H9 (cell line): ENCODE data around the gene TDP1. TPM values are rescaled to one million over a fixed set of nuclear protein-coding genes. Genes with fewer than 3 reads are reported as not detected.

ENCODE experiments used
- DNase-seq: peaks from one replicate; pipeline ENCODE4 v3.0.0-alpha.2; 2017
- H2AFZ ChIP-seq: one replicate; pipeline ENCODE4 v1.6.1; 2013; ENCODE audit warnings: mild to moderate bottlenecking, low read length, control low read depth, moderate library complexity
- H2AK5ac ChIP-seq: 2 replicates; pipeline ENCODE4 v1.6.1; 2013; ENCODE audit warnings: low read length, control low read depth, mixed read lengths; ENCODE audit not compliant: insufficient read length
- H2BK120ac ChIP-seq: one replicate; pipeline ENCODE4 v1.6.1; 2013; ENCODE audit warnings: low read depth, mild to moderate bottlenecking, low read length, control low read depth, inconsistent platforms; ENCODE audit not compliant: poor library complexity, severe bottlenecking
- H2BK12ac ChIP-seq: 2 replicates; pipeline ENCODE4 v1.6.1; 2013; ENCODE audit warnings: low read length, control low read depth, mixed read lengths, low read depth; ENCODE audit not compliant: insufficient read length
- H2BK15ac ChIP-seq: 2 replicates; pipeline ENCODE4 v1.6.1; 2013; ENCODE audit warnings: low read depth, low read length, control low read depth
- H2BK20ac ChIP-seq: one replicate; pipeline ENCODE4 v1.6.1; 2013; ENCODE audit warnings: low read depth, mild to moderate bottlenecking, low read length, control low read depth, inconsistent platforms; ENCODE audit not compliant: poor library complexity, severe bottlenecking
- H2BK5ac ChIP-seq: 2 replicates; pipeline ENCODE4 v1.6.1; 2013; ENCODE audit warnings: low read length, control low read depth, mixed read lengths; ENCODE audit not compliant: insufficient read length
- H3K14ac ChIP-seq: 2 replicates; pipeline ENCODE4 v1.6.1; 2013; ENCODE audit warnings: low read length, control low read depth; ENCODE audit not compliant: insufficient read depth
- H3K18ac ChIP-seq: 2 replicates; pipeline ENCODE4 v1.6.1; 2013; ENCODE audit warnings: low read depth, mild to moderate bottlenecking, mixed read lengths, low read length, control low read depth; ENCODE audit not compliant: insufficient read length
- H3K23ac ChIP-seq: 2 replicates; pipeline ENCODE4 v1.6.1; 2013; ENCODE audit warnings: low read length, control low read depth, mixed read lengths, low read depth; ENCODE audit not compliant: insufficient read length
- H3K23me2 ChIP-seq: 2 replicates; pipeline ENCODE4 v1.6.1; 2013; ENCODE audit warnings: low read depth, mild to moderate bottlenecking, mixed read lengths, low read length, control low read depth; ENCODE audit not compliant: insufficient read length, poor library complexity, severe bottlenecking
- H3K27ac ChIP-seq: 2 replicates; pipeline ENCODE4 v1.5.1; 2013; ENCODE audit warnings: low read length, control low read depth, mixed read lengths, low read depth; ENCODE audit not compliant: insufficient read length
- H3K27me3 ChIP-seq: 2 replicates; pipeline ENCODE4 v1.6.1; 2013; ENCODE audit warnings: low read length, control low read depth, inconsistent platforms; ENCODE audit not compliant: insufficient read depth
- H3K4ac ChIP-seq: 2 replicates; pipeline ENCODE4 v1.6.1; 2013; ENCODE audit warnings: low read depth, mild to moderate bottlenecking, control low read depth, inconsistent platforms, low read length, moderate library complexity
- H3K4me1 ChIP-seq: 2 replicates; pipeline ENCODE4 v1.6.1; 2013; ENCODE audit warnings: low read length, control low read depth, inconsistent platforms; ENCODE audit not compliant: insufficient read depth
- H3K4me2 ChIP-seq: 2 replicates; pipeline ENCODE4 v1.6.1; 2013; ENCODE audit warnings: low read length, control low read depth, mixed read lengths; ENCODE audit not compliant: insufficient read length, insufficient read depth
- H3K56ac ChIP-seq: 2 replicates; pipeline ENCODE4 v1.6.1; 2013; ENCODE audit warnings: low read depth, mild to moderate bottlenecking, mixed read lengths, low read length, control low read depth; ENCODE audit not compliant: insufficient read length
- H3K79me1 ChIP-seq: 2 replicates; pipeline ENCODE4 v1.6.1; 2013; ENCODE audit warnings: low read depth, mild to moderate bottlenecking, moderate library complexity, low read length, control low read depth, inconsistent platforms; ENCODE audit not compliant: insufficient read depth, poor library complexity, severe bottlenecking
- H3K79me2 ChIP-seq: 2 replicates; pipeline ENCODE4 v1.6.1; 2013; ENCODE audit warnings: low read length, control low read depth, inconsistent platforms; ENCODE audit not compliant: insufficient read depth
- H3K9ac ChIP-seq: 2 replicates; pipeline ENCODE4 v1.6.1; 2013; ENCODE audit warnings: low read length, control low read depth, mixed read lengths; ENCODE audit not compliant: insufficient read length; ENCODE audit errors: extremely low read depth
- H3K9me3 ChIP-seq: one replicate; pipeline ENCODE4 v1.6.1; 2013; ENCODE audit warnings: low read depth, low read length, inconsistent platforms; ENCODE audit not compliant: control insufficient read depth
- H3T11ph ChIP-seq: one replicate; pipeline ENCODE4 v1.6.1; 2013; ENCODE audit warnings: mild to moderate bottlenecking, low read length, control low read depth, inconsistent platforms
- H4K20me1 ChIP-seq: one replicate; pipeline ENCODE4 v1.6.1; 2013; ENCODE audit not compliant: control insufficient read depth, insufficient read length, insufficient read depth
- H4K5ac ChIP-seq: 2 replicates; pipeline ENCODE4 v1.6.1; 2013; ENCODE audit warnings: low read depth, mild to moderate bottlenecking, mixed read lengths, low read length, control low read depth; ENCODE audit not compliant: insufficient read length
- H4K8ac ChIP-seq: replicated peaks from 2 replicates; pipeline ENCODE4 v1.6.1; 2013; ENCODE audit warnings: low read length, control low read depth, mixed read lengths, low read depth; ENCODE audit not compliant: insufficient read length
- H4K91ac ChIP-seq: 2 replicates; pipeline ENCODE4 v1.6.1; 2013; ENCODE audit warnings: low read depth, mild to moderate bottlenecking, moderate library complexity, mixed read lengths, low read length, control low read depth; ENCODE audit not compliant: insufficient read length
- H3K27ac Mint-ChIP-seq, 3 experiments: 2 replicates in 2 of 3; 3 replicates in 1 of 3; pipeline ENCODE4 v1.8.0; 2020 to 2021; ENCODE audit warnings: mixed read lengths in 3 of 3, mild to moderate bottlenecking in 1 of 3, moderate library complexity in 1 of 3
- H3K27me3 Mint-ChIP-seq: 2 replicates; pipeline ENCODE4 v1.8.0; 2021; ENCODE audit warnings: low read depth, mild to moderate bottlenecking, moderate library complexity, mixed read lengths
- H3K36me3 Mint-ChIP-seq, 3 experiments: 2 replicates in 2 of 3; 3 replicates in 1 of 3; pipeline ENCODE4 v1.8.0; 2020 to 2021; ENCODE audit warnings: low read depth in 3 of 3, mixed read lengths in 3 of 3; ENCODE audit not compliant: insufficient read depth in 1 of 3
- H3K4me1 Mint-ChIP-seq, 2 experiments: 2 replicates each; pipeline ENCODE4 v1.8.0; 2020; ENCODE audit warnings: mixed read lengths in 2 of 2
- H3K4me3 Mint-ChIP-seq, 2 experiments: 2 replicates in 1 of 2; 3 replicates in 1 of 2; pipeline ENCODE4 v1.8.0; 2020 to 2021; ENCODE audit warnings: mild to moderate bottlenecking in 2 of 2, mixed read lengths in 2 of 2, moderate library complexity in 1 of 2
- H3K9me3 Mint-ChIP-seq, 2 experiments: 2 replicates in 1 of 2; 3 replicates in 1 of 2; pipeline ENCODE4 v1.8.0; 2020; ENCODE audit warnings: mild to moderate bottlenecking in 2 of 2, mixed read lengths in 2 of 2, moderate library complexity in 1 of 2
- WGBS: extraction: QIAGEN DNeasy Blood & Tissue Kit; methylation state at CpG from one replicate; pipeline ENCODE4 v1.1.7; 2013; ENCODE audit warnings: missing lambda C conversion rate, low lambda C conversion rate, mixed read lengths; ENCODE audit not compliant: insufficient read length; ENCODE audit errors: extremely low coverage; 5-methylcytosine and 5-hydroxymethylcytosine counted together
- total RNA-seq: library from RNA; stranded (reverse); gene quantifications from 2 replicates; pipeline ENCODE4 v1.2.1, GENCODE V29; 2021
- TF ChIP-seq, protein P1 (sequence below): fragments of 200-600 bp; sonication (generic); conservative IDR thresholded peaks from 3 replicates; pipeline ENCODE4 v1.8.0; 2021; ENCODE audit warnings: antibody characterized with exemption, mild to moderate bottlenecking

The TDP1 gene
- total RNA-seq, 1 experiment from 2014 or later, result 53.4 TPM

DNA sequence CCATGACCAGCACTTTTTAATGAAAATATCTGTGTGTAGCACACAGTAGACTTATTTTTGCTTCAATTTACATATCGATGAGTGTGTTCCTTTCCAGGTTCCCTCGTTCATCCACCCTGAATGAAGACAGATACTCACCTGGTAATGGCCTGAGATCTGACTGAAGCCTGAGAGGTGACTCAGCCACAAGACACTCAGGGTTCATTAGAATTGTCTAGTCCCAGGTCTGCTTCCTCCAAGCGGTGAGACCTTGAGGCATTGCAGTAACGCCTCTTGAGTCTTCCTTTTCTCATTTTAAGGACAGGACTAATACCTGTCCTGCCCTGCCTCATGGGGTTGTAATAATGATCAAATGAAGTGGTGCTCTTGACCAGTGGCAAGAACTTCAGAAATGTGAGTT lies 94.5 kb downstream of the TDP1 start:
- Histone ChIP-seq H3K79me2 (no peaks in the 10 kb centered on the region), H4K5ac (no peak overlapping the region), H4K91ac (no peak overlapping the region), H3K18ac (no peak overlapping the region), H2BK5ac (no peak overlapping the region), H4K8ac (no peak overlapping the region), H3K56ac (no peak overlapping the region), H4K20me1 (no peaks in the 10 kb centered on the region), H2BK12ac (no peak overlapping the region), H3T11ph (no peak overlapping the region), H3K4me2 (no peak overlapping the region), H3K14ac (no peak overlapping the region), H2BK15ac (no peak overlapping the region), H3K4ac (no peak overlapping the region), H3K79me1 (no peaks in the 10 kb centered on the region), H3K27me3 (no peaks in the 10 kb centered on the region; the same call in 1 of the 2 replicates), H2BK120ac (no peak overlapping the region), H3K23me2 (no peaks in the 10 kb centered on the region), H3K9me3 (no peaks in the 10 kb centered on the region), H2AFZ (no peak overlapping the region), H2BK20ac (no peak overlapping the region), H3K23ac (no peak overlapping the region), H3K4me1 (no peaks in the 10 kb centered on the region), H2AK5ac (no peak overlapping the region), H3K9ac (no peak overlapping the region), H3K27ac (no peak overlapping the region)
- Mint-ChIP-seq H3K4me3 (no peak overlapping the region), H3K9me3 (no peaks in the 10 kb centered on the region), H3K27me3 (peaks cover 8% of the 10 kb centered on the region), H3K27ac (no peak overlapping the region), H3K4me1 (peaks cover 4 to 5% of the 10 kb centered on the region in 2 experiments; a peak in 3 of 4 replicates), H3K36me3 (no peaks in the 10 kb centered on the region)
- DNase-seq, result no peak
- TF ChIP-seq, protein P1, sequence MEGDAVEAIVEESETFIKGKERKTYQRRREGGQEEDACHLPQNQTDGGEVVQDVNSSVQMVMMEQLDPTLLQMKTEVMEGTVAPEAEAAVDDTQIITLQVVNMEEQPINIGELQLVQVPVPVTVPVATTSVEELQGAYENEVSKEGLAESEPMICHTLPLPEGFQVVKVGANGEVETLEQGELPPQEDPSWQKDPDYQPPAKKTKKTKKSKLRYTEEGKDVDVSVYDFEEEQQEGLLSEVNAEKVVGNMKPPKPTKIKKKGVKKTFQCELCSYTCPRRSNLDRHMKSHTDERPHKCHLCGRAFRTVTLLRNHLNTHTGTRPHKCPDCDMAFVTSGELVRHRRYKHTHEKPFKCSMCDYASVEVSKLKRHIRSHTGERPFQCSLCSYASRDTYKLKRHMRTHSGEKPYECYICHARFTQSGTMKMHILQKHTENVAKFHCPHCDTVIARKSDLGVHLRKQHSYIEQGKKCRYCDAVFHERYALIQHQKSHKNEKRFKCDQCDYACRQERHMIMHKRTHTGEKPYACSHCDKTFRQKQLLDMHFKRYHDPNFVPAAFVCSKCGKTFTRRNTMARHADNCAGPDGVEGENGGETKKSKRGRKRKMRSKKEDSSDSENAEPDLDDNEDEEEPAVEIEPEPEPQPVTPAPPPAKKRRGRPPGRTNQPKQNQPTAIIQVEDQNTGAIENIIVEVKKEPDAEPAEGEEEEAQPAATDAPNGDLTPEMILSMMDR, result no peak
- WGBS, result no CpG with 5 or more reads among the region's 4 CpGs
